ENCODE data around the gene CXorf49.
"Not testable (repeated sequence)": the region's sequence is repeated elsewhere in the genome, so short reads cannot be mapped to it uniquely, and the experiment has no call there.

Gene CXorf49

GRCh38 chrX:71671938-71672337 is 46.1 kb downstream of the CXorf49 start:
- no peak for DNase-seq (ENCODE audit: low read depth, low spot score)

GRCh38 chrX:71671043-71671780 is 46.9 kb downstream of the CXorf49 start:
- no peak for DNase-seq (ENCODE audit: low read depth, low spot score)

- DNase-seq (ENCODE audit: low read depth, low spot score): not testable (repeated sequence)
These were observed 48.1 kb downstream of the CXorf49 start for GRCh38 chrX:71669947-71670346.

- no peak for DNase-seq (ENCODE audit: low read depth, low spot score)
These were observed 48.6 kb downstream of the CXorf49 start for GRCh38 chrX:71669492-71669891.

GRCh38 chrX:71668248-71668595 is 49.9 kb downstream of the CXorf49 start:
- no peak for DNase-seq (ENCODE audit: low read depth, low spot score)

GRCh38 chrX:71667328-71668247 is 50.5 kb downstream of the CXorf49 start, which contains the start of gene LOC101059915:
LOC101059915 (plus strand) TSS chrX:71667546.
- no peak for DNase-seq (ENCODE audit: low read depth, low spot score)

GRCh38 chrX:71666240-71667223 is 51.6 kb downstream of the CXorf49 start:
- DNase-seq (ENCODE audit: low read depth, low spot score): no peak

DNA sequence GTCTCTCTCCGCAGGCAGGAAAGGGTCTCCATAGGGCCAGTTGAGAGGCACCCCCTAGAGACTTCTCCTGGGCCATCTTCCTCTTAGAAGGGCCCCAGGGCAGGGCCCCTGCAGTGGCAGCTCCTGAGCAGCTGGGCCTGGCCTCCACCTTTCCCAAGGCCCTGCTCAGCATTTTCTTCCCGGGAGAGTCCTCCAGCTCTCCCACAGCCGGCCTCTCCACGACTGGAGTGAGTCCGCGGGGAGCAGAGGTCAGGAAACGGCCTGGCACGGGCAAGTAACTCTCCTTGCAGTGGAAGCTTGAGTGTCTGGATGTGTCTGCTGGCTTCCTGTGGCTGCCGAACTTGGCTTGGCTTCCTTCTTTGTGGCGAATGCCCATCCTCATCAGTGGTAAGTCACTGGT is 52.3 kb downstream of the CXorf49 start:
- no peak for DNase-seq (ENCODE audit: low read depth, low spot score)

DNA sequence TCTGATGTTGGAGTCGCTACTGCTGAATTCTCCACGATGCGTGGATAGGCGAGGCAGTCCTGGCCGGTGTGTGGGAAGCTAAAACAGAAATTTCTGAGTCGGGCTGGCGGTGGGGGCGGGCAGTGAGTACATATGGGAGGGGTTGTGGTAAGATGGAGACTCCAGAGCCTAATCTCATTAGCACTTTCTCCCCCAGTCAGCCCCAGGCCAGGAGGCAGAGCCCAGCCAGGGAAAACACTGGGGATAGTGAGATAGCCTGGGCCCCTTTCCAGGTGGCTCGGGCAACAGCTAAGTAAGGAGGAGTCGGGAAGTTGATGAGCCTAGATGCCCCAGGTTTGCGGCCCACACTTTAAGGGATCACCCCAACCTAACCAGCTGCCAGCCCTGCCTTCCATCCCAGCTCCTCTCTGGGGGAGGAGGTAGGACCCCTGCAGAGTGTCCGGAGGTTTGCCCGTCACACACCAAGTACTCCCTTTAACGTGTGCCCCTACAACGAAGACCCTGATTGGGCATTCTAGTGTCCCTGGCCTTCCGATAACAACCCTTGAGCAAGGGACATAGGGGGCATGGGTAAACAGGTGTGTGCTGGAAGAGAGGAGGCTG is 53.1 kb downstream of the CXorf49 start:
- no peak for DNase-seq (ENCODE audit: low read depth, low spot score)

Measured in smooth muscle cell of the brain vasculature (primary cell).